Progenitor cell of endocrine pancreas (in vitro differentiated cells): Measurements from ENCODE around the gene TLE1. TPM values are rescaled to one million over a fixed set of nuclear protein-coding genes. Genes with fewer than 3 reads are reported as not detected.
A peak's percentile ranks its signal among the peaks of the same experiment; 100 is the strongest.

Experiments used
- DNase-seq: peaks from one replicate; pipeline ENCODE4 v3.0.0; 2021; ENCODE audit warnings: low spot score; ENCODE audit not compliant: unreplicated experiment
- H3K27ac Mint-ChIP-seq: 2 replicates; pipeline ENCODE4 v1.8.0; 2021; ENCODE audit warnings: mild to moderate bottlenecking, moderate library complexity, mixed read lengths
- H3K27me3 Mint-ChIP-seq: 2 replicates; pipeline ENCODE4 v1.8.0; 2021; ENCODE audit warnings: mixed read lengths
- H3K36me3 Mint-ChIP-seq: 2 replicates; pipeline ENCODE4 v1.8.0; 2022; ENCODE audit warnings: mixed read lengths; ENCODE audit not compliant: insufficient read depth
- H3K4me1 Mint-ChIP-seq: 2 replicates; pipeline ENCODE4 v1.8.0; 2021; ENCODE audit warnings: low read depth, mixed read lengths
- H3K4me3 Mint-ChIP-seq: 2 replicates; pipeline ENCODE4 v1.8.0; 2021; ENCODE audit warnings: low read depth, mild to moderate bottlenecking, moderate library complexity, mixed read lengths
- H3K9me3 Mint-ChIP-seq: 2 replicates; pipeline ENCODE4 v1.8.0; 2021; ENCODE audit warnings: low read depth, mixed read lengths
- total RNA-seq: library from RNA; stranded (reverse); gene quantifications from 2 replicates; pipeline ENCODE4 v1.2.1, GENCODE V29; 2021
- TF ChIP-seq, protein P1 (sequence below): fragments of 200-600 bp; sonication (generic); IDR thresholded peaks from one replicate; pipeline ENCODE4 v1.5.0; 2021; ENCODE audit warnings: antibody characterized with exemption, mild to moderate bottlenecking; ENCODE audit not compliant: unreplicated experiment

TLE1 gene
- total RNA-seq, 1 donor from 2014 or later, result 68.7 TPM

DNA sequence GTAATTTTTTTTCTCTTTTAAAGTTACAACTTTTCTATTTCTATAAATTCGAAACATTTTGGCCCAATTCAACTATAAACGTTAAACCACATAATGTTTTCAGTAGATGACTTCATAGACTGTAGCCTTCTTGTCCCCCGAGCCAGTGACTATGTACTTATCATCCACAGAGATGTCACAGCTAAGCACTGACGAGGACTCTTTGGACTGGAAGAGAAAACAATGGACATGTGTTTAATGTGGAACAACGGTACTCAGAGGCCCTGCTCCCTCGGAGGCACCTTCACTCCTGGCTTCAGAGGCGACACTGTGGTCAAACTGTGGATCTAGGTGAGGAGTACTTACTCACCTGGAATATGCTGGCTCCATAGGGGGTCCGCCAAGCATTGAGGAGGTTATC lies 105.2 kb downstream of the TLE1 start:
- DNase-seq, result no peak
- no peak overlapping the region for H3K27ac Mint-ChIP-seq
- H3K9me3 Mint-ChIP-seq, result no peaks in the 10 kb centered on the region
- H3K36me3 Mint-ChIP-seq, result peaks cover 37% of the 10 kb centered on the region
- H3K4me3 Mint-ChIP-seq, result no peak overlapping the region
- TF ChIP-seq, protein P1, sequence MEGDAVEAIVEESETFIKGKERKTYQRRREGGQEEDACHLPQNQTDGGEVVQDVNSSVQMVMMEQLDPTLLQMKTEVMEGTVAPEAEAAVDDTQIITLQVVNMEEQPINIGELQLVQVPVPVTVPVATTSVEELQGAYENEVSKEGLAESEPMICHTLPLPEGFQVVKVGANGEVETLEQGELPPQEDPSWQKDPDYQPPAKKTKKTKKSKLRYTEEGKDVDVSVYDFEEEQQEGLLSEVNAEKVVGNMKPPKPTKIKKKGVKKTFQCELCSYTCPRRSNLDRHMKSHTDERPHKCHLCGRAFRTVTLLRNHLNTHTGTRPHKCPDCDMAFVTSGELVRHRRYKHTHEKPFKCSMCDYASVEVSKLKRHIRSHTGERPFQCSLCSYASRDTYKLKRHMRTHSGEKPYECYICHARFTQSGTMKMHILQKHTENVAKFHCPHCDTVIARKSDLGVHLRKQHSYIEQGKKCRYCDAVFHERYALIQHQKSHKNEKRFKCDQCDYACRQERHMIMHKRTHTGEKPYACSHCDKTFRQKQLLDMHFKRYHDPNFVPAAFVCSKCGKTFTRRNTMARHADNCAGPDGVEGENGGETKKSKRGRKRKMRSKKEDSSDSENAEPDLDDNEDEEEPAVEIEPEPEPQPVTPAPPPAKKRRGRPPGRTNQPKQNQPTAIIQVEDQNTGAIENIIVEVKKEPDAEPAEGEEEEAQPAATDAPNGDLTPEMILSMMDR, result no peak
- no peaks in the 10 kb centered on the region for H3K27me3 Mint-ChIP-seq
- H3K4me1 Mint-ChIP-seq, result peaks cover 31% of the 10 kb centered on the region

- no peaks in the 10 kb centered on the region for H3K27me3 Mint-ChIP-seq
- peak overlapping the region; percentile 92 for H3K27ac Mint-ChIP-seq
- H3K36me3 Mint-ChIP-seq, result peaks cover 36% of the 10 kb centered on the region
- no peak overlapping the region for H3K4me3 Mint-ChIP-seq
- no peaks in the 10 kb centered on the region for H3K9me3 Mint-ChIP-seq
- TF ChIP-seq, protein P1, result no peak
- no peak for DNase-seq
- peaks cover 10% of the 10 kb centered on the region for H3K4me1 Mint-ChIP-seq
Measured at GRCh38 chr9:81581986-81582385, 107.4 kb downstream of the TLE1 start.

- peaks cover 23% of the 10 kb centered on the region for H3K36me3 Mint-ChIP-seq
- peaks cover 6% of the 10 kb centered on the region for H3K4me1 Mint-ChIP-seq
- H3K4me3 Mint-ChIP-seq, result no peak overlapping the region
- no peak for DNase-seq
- TF ChIP-seq, protein P1, result no peak
- H3K9me3 Mint-ChIP-seq, result no peaks in the 10 kb centered on the region
- no peaks in the 10 kb centered on the region for H3K27me3 Mint-ChIP-seq
- H3K27ac Mint-ChIP-seq, result no peak overlapping the region
Measured at GRCh38 chr9:81579381-81579780, 110.0 kb downstream of the TLE1 start.

DNA sequence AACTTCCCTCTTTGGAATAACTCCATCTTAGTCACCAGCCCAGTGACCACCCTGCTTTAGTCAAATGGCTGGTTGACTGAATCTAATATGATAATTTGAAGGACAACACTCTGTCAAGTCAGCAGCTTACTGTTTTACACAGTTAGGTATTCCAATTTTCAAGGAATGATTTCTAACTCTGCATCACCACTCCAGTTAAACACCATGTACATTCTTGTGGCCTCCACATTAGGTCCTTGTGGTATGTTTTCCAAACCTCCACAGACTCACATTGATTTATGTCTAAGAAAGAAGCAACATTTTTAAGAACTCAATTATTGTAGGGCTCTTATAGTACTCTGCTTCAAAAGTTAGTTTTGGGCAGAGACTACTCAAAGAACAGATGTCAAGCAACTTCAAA lies 110.7 kb downstream of the TLE1 start:
- Mint-ChIP-seq H3K4me3 (no peak overlapping the region), H3K27me3 (no peaks in the 10 kb centered on the region), H3K4me1 (peaks cover 10% of the 10 kb centered on the region), H3K9me3 (no peaks in the 10 kb centered on the region), H3K27ac (no peak overlapping the region), H3K36me3 (peaks cover 18% of the 10 kb centered on the region)
- TF ChIP-seq, protein P1, result no peak
- DNase-seq, result no peak

GRCh38 chr9:81575956-81576355 lies 113.4 kb downstream of the TLE1 start:
- no peak for DNase-seq
- H3K4me1 Mint-ChIP-seq, result peaks cover 6% of the 10 kb centered on the region
- H3K27ac Mint-ChIP-seq, result no peak overlapping the region
- H3K27me3 Mint-ChIP-seq, result no peaks in the 10 kb centered on the region
- H3K36me3 Mint-ChIP-seq, result peaks cover 7% of the 10 kb centered on the region
- TF ChIP-seq, protein P1, result no peak
- H3K9me3 Mint-ChIP-seq, result no peaks in the 10 kb centered on the region
- H3K4me3 Mint-ChIP-seq, result no peak overlapping the region
